Uterus (tissue), 2 donors: ENCODE data around the gene DCTN5.

Experiments
- CTCF ChIP-seq, 4 experiments: fragments of 200-600 bp in 2 of 4; fragments of 450-650 bp in 2 of 4; sonication (generic) in 2 of 4; IDR thresholded peaks; one replicate each; pipeline ENCODE4 v1.5.1; 2016 to 2019; ENCODE audit warnings: antibody characterized with exemption in 4 of 4, mild to moderate bottlenecking in 2 of 4, moderate library complexity in 1 of 4
- POLR2A ChIP-seq, 2 donors: fragments of 450-650 bp; IDR thresholded peaks; one replicate each; pipeline ENCODE4 v1.6.1; 2016; ENCODE audit warnings: antibody characterized with exemption in 2 of 2, mild to moderate bottlenecking in 1 of 2, moderate library complexity in 1 of 2

- TF ChIP-seq CTCF (IDR thresholded peaks at IDR 0.05), result peak in 3 of 4 experiments; percentile 9 to 45 (median 32)
- TF ChIP-seq POLR2A (IDR thresholded peaks at IDR 0.05), result peak in 1 of 2 donors; percentile 34
Observed at GRCh38 chr16:23640931-23641765, at the start of gene DCTN5, which contains the start of gene PALB2.
